HepG2 (cell line): ENCODE measurements around the gene ADRM1. TPM values are rescaled to one million over a fixed set of nuclear protein-coding genes. Genes with fewer than 3 reads are reported as not detected.

Experiments
- ATAC-seq: fragments of 200-7000 bp; cut with Tn5 transposase; 3 replicates; pipeline ENCODE4 v1.9.1; 2020; ENCODE audit warnings: mild to moderate bottlenecking, moderate library complexity
- BruUV-seq: library from RNA; stranded (reverse); fragments of 400-500 nt; replicated peaks from 2 replicates; lab custom pipeline; 2021; lab: Mats Ljungman, UMichigan
- CTCF ChIA-PET: fragments of 300-600 bp; formaldehyde crosslinking; extraction: SDS; loops from one replicate; lab custom pipeline; 2021; ENCODE audit warnings: low total read pairs, inconsistent platforms, low intra/inter-chr PET ratio; lab: Yijun Ruan, JAX
- POLR2A ChIA-PET: fragments of 350-600 bp; sonication (Branson Sonifier 250); formaldehyde crosslinking; loops from one replicate; lab custom pipeline; 2020; ENCODE audit warnings: antibody characterized with exemption, inconsistent platforms; lab: Yijun Ruan, JAX
- DNase-seq: peaks from one replicate; pipeline ENCODE4 v3.0.0-alpha.2; 2015; ENCODE audit warnings: low spot score
- FAIRE-seq: peaks from 3 replicates; lab custom pipeline; 2011; peaks lifted over from hg19 to GRCh38; lab: Jason Lieb, UNC
- H2AFZ ChIP-seq: one replicate; pipeline ENCODE4 v1.6.1; 2011; ENCODE audit warnings: low read length, inconsistent platforms
- H3K27ac ChIP-seq: fragments of 300-600 bp; 3 replicates; pipeline ENCODE4 v1.8.0; 2011; ENCODE audit warnings: mixed run types, mild to moderate bottlenecking, mixed read lengths, low read length, inconsistent platforms; ENCODE audit not compliant: insufficient read depth; ENCODE audit errors: extremely low read length
- H3K27me3 ChIP-seq, 2 experiments: fragments of 200-600 bp in 1 of 2; 2 replicates in 1 of 2; 3 replicates in 1 of 2; pipeline versions ENCODE4 v1.6.0 to v1.8.0; 2011; ENCODE audit warnings: low read length in 2 of 2, mild to moderate bottlenecking in 2 of 2, moderate library complexity in 2 of 2, inconsistent platforms in 1 of 2; ENCODE audit not compliant: insufficient read depth in 2 of 2, control insufficient read depth in 1 of 2
- H3K36me3 ChIP-seq, 2 experiments: fragments of 200-600 bp in 1 of 2; replicated peaks in 1 of 2; 2 replicates in 1 of 2; 3 replicates in 1 of 2; pipeline versions ENCODE4 v1.5.1 to v1.8.0; 2011; ENCODE audit warnings: low read length in 2 of 2, inconsistent platforms in 1 of 2; ENCODE audit not compliant: insufficient read depth in 2 of 2, control insufficient read depth in 1 of 2
- H3K4me1 ChIP-seq: 2 replicates; pipeline ENCODE4 v1.5.1; 2012; ENCODE audit warnings: low read length, inconsistent platforms; ENCODE audit not compliant: insufficient read depth
- H3K4me2 ChIP-seq: 2 replicates; pipeline ENCODE4 v1.6.0; 2011; ENCODE audit warnings: low read depth, low read length, inconsistent platforms
- H3K4me3 ChIP-seq, 3 experiments: fragments of 200-600 bp in 1 of 3; sonication (generic), shearing (Covaris generic) in 1 of 3; replicated peaks in 1 of 3; 2 replicates each; pipeline ENCODE4 v1.5.1; 2011 to 2016; ENCODE audit warnings: low read length in 3 of 3, inconsistent platforms in 2 of 3, low read depth in 2 of 3, mild to moderate bottlenecking in 2 of 3, control low read depth in 1 of 3, mixed read lengths in 1 of 3; ENCODE audit not compliant: insufficient read depth in 1 of 3
- H3K79me2 ChIP-seq: one replicate; pipeline ENCODE4 v1.6.1; 2011; ENCODE audit warnings: low read length, inconsistent platforms; ENCODE audit not compliant: insufficient read depth
- H3K9ac ChIP-seq: 2 replicates; pipeline ENCODE4 v1.6.0; 2011; ENCODE audit warnings: mild to moderate bottlenecking, low read depth, low read length, inconsistent platforms; ENCODE audit not compliant: insufficient read depth
- H3K9me3 ChIP-seq: 2 replicates; pipeline ENCODE4 v1.5.1; 2012; ENCODE audit warnings: mild to moderate bottlenecking, low read length
- H4K20me1 ChIP-seq: 2 replicates; pipeline ENCODE4 v1.6.0; 2011; ENCODE audit warnings: inconsistent platforms, mild to moderate bottlenecking, low read length, moderate library complexity; ENCODE audit not compliant: insufficient read depth
- GABPB1 ChIP-seq: IDR thresholded peaks from 2 replicates; pipeline ENCODE4 v1.6.1; 2016; ENCODE audit warnings: mild to moderate bottlenecking, missing genetic modification reagents, moderate library complexity, missing compliant biosample characterization
- MTA1 ChIP-seq: sonication (generic); formaldehyde crosslinking; IDR thresholded peaks from 2 replicates; pipeline ENCODE4 v1.4.0; 2020; ENCODE audit warnings: missing genetic modification reagents, mild to moderate bottlenecking, borderline replicate concordance
- MXI1 ChIP-seq: IDR thresholded peaks from 3 replicates; pipeline ENCODE4 v1.6.1; 2012; ENCODE audit warnings: low read depth, low read length, inconsistent platforms, borderline replicate concordance
- ONECUT2 ChIP-seq: sonication (generic); formaldehyde crosslinking; IDR thresholded peaks from 2 replicates; pipeline ENCODE4 v1.4.0; 2020; ENCODE audit warnings: missing genetic modification reagents
- PLSCR1 ChIP-seq: sonication (generic); formaldehyde crosslinking; IDR thresholded peaks from 2 replicates; pipeline ENCODE4 v1.5.0; 2020; ENCODE audit warnings: missing genetic modification reagents, mild to moderate bottlenecking, borderline replicate concordance
- RFX1 ChIP-seq: fragments of 450-650 bp; IDR thresholded peaks from 2 replicates; pipeline ENCODE4 v1.6.1; 2017
- TGIF2 ChIP-seq: IDR thresholded peaks from 2 replicates; pipeline ENCODE4 v1.6.1; 2016; ENCODE audit warnings: control low read depth, missing compliant biosample characterization
- TP53 ChIP-seq: sonication (generic); formaldehyde crosslinking; conservative IDR thresholded peaks from 2 replicates; pipeline ENCODE4 v1.4.0; 2020; ENCODE audit warnings: missing genetic modification reagents
- ZMAT3 ChIP-seq: sonication (generic); formaldehyde crosslinking; conservative IDR thresholded peaks from 2 replicates; pipeline ENCODE4 v1.7.0; 2021; ENCODE audit warnings: missing genetic modification reagents
- ZNF235 ChIP-seq: sonication (generic); formaldehyde crosslinking; IDR thresholded peaks from 2 replicates; pipeline ENCODE4 v1.8.1; 2023; ENCODE audit warnings: mild to moderate bottlenecking, missing genetic modification reagents, borderline replicate concordance
- ZNF747 ChIP-seq: sonication (generic); formaldehyde crosslinking; IDR thresholded peaks from 2 replicates; pipeline ENCODE4 v1.8.1; 2023; ENCODE audit warnings: missing genetic modification reagents, mild to moderate bottlenecking, borderline replicate concordance
- ZZZ3 ChIP-seq: sonication (generic); formaldehyde crosslinking; IDR thresholded peaks from 2 replicates; pipeline ENCODE4 v1.4.0; 2020; ENCODE audit warnings: missing genetic modification reagents, mild to moderate bottlenecking, borderline replicate concordance
- WGBS: methylation state at CpG from one replicate; pipeline ENCODE4 v1.1.6; 2017; ENCODE audit warnings: low lambda C conversion rate; 5-methylcytosine and 5-hydroxymethylcytosine counted together
- in situ Hi-C: cut with HindIII; loops from 2 replicates; pipeline ENCODE4 v1.10.0; 2017; ENCODE audit warnings: low pct_unique_long_range_greater_than_20kb; ENCODE audit not compliant: extremely low pct_ligation_motif_present
- intact Hi-C: fragments of 100-400 bp; cut with micrococcal nuclease; formaldehyde crosslinking; loops from one replicate; pipeline ENCODE4 v1.10.0; 2022; ENCODE audit not compliant: unreplicated experiment
- polyA plus RNA-seq, 8 experiments: library from polyadenylated mRNA; depleted of rRNA in 3 of 8; stranded (reverse) in 7 of 8; unstranded in 1 of 8; fragments of >200 nt; fragmentation: Illumina TruSeq in 4 of 8; extraction: Trizol in 4 of 8; gene quantifications; 2 replicates each; pipeline versions ENCODE4 v1.2.1 to v1.2.3, GENCODE V29; 2011 to 2016; ENCODE audit warnings: low read depth in 4 of 8, missing spikeins in 1 of 8, mixed read lengths in 1 of 8; ENCODE audit not compliant: insufficient read depth in 1 of 8
- total RNA-seq, 5 experiments: library from RNA; depleted of rRNA; stranded (reverse); fragments of >200 nt; fragmentation: Illumina TruSeq; extraction: Trizol; gene quantifications; 2 replicates each; pipeline ENCODE4 v1.2.3, GENCODE V29; 2016; ENCODE audit warnings: low read depth in 1 of 5
- TF ChIP-seq, protein P1 (sequence below): IDR thresholded peaks from 2 replicates; pipeline ENCODE4 v1.4.0; 2020; ENCODE audit warnings: mild to moderate bottlenecking, missing genetic modification reagents
- TF ChIP-seq, protein P2 (sequence below): sonication (generic); formaldehyde crosslinking; IDR thresholded peaks from 2 replicates; pipeline ENCODE4 v1.4.0; 2020; ENCODE audit warnings: missing genetic modification reagents
- TF ChIP-seq, protein P3 (sequence below): sonication (generic); formaldehyde crosslinking; IDR thresholded peaks from 2 replicates; pipeline ENCODE4 v1.5.0; 2020; ENCODE audit warnings: mild to moderate bottlenecking, low read depth, missing genetic modification reagents, borderline replicate concordance

ADRM1 gene
- total and polyA plus RNA-seq, 2 of the 13 experiments (the other 11 are each of a cell fraction or from before 2014, with no cell fraction given) = 92.9 to 154 TPM

- TF ChIP-seq, protein P1, sequence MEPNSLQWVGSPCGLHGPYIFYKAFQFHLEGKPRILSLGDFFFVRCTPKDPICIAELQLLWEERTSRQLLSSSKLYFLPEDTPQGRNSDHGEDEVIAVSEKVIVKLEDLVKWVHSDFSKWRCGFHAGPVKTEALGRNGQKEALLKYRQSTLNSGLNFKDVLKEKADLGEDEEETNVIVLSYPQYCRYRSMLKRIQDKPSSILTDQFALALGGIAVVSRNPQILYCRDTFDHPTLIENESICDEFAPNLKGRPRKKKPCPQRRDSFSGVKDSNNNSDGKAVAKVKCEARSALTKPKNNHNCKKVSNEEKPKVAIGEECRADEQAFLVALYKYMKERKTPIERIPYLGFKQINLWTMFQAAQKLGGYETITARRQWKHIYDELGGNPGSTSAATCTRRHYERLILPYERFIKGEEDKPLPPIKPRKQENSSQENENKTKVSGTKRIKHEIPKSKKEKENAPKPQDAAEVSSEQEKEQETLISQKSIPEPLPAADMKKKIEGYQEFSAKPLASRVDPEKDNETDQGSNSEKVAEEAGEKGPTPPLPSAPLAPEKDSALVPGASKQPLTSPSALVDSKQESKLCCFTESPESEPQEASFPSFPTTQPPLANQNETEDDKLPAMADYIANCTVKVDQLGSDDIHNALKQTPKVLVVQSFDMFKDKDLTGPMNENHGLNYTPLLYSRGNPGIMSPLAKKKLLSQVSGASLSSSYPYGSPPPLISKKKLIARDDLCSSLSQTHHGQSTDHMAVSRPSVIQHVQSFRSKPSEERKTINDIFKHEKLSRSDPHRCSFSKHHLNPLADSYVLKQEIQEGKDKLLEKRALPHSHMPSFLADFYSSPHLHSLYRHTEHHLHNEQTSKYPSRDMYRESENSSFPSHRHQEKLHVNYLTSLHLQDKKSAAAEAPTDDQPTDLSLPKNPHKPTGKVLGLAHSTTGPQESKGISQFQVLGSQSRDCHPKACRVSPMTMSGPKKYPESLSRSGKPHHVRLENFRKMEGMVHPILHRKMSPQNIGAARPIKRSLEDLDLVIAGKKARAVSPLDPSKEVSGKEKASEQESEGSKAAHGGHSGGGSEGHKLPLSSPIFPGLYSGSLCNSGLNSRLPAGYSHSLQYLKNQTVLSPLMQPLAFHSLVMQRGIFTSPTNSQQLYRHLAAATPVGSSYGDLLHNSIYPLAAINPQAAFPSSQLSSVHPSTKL (CRISPR knock-in tag) = no peak
Measured at GRCh38 chr20:62335532-62335931, 32.7 kb downstream of the ADRM1 start (continued).

- no peak overlapping the region for H3K4me2 ChIP-seq
- peaks cover 9% of the 10 kb centered on the region; the same call in 1 of the 2 replicates for H3K4me1 ChIP-seq
- H4K20me1 ChIP-seq = no peaks in the 10 kb centered on the region; the same call in 1 of the 2 replicates
- no peak for FAIRE-seq
- no TSS peak for BruUV-seq
- no peak for DNase-seq
- intact Hi-C loops (no loop called here), in situ Hi-C loops (no loop called here)
- H3K79me2 ChIP-seq = no peaks in the 10 kb centered on the region
- ChIA-PET CTCF (no interaction called here), POLR2A (no interaction called here)
- no peak overlapping the region for H2AFZ ChIP-seq
- TF ChIP-seq ZNF235 (no peak), ZMAT3 (CRISPR knock-in tag) (no peak), ONECUT2 (no peak), RFX1 (peak; percentile 70), GABPB1 (CRISPR knock-in tag) (no peak), TP53 (CRISPR knock-in tag) (no peak), ZZZ3 (CRISPR knock-in tag) (no peak), PLSCR1 (CRISPR knock-in tag) (no peak), MTA1 (CRISPR knock-in tag) (0 out of 2 replicates have a peak, but pooled peaks have one; percentile 9), ZNF747 (CRISPR knock-in tag) (no peak), TGIF2 (no peak), MXI1 (0 out of 3 replicates have a peak, but pooled peaks have one; percentile 17)
- TF ChIP-seq, protein P2, sequence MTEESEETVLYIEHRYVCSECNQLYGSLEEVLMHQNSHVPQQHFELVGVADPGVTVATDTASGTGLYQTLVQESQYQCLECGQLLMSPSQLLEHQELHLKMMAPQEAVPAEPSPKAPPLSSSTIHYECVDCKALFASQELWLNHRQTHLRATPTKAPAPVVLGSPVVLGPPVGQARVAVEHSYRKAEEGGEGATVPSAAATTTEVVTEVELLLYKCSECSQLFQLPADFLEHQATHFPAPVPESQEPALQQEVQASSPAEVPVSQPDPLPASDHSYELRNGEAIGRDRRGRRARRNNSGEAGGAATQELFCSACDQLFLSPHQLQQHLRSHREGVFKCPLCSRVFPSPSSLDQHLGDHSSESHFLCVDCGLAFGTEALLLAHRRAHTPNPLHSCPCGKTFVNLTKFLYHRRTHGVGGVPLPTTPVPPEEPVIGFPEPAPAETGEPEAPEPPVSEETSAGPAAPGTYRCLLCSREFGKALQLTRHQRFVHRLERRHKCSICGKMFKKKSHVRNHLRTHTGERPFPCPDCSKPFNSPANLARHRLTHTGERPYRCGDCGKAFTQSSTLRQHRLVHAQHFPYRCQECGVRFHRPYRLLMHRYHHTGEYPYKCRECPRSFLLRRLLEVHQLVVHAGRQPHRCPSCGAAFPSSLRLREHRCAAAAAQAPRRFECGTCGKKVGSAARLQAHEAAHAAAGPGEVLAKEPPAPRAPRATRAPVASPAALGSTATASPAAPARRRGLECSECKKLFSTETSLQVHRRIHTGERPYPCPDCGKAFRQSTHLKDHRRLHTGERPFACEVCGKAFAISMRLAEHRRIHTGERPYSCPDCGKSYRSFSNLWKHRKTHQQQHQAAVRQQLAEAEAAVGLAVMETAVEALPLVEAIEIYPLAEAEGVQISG (CRISPR knock-in tag) = no peak
- TF ChIP-seq, protein P3, sequence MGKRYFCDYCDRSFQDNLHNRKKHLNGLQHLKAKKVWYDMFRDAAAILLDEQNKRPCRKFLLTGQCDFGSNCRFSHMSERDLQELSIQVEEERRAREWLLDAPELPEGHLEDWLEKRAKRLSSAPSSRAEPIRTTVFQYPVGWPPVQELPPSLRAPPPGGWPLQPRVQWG (CRISPR knock-in tag) = no peak
- no peaks in the 10 kb centered on the region for H3K9me3 ChIP-seq
- peaks cover 60 to 83% of the 10 kb centered on the region in 2 experiments for H3K36me3 ChIP-seq
- 98% methylated on average over 9 of the region's 11 CpGs for WGBS
- H3K27ac ChIP-seq = no peak overlapping the region
- no peaks in the 10 kb centered on the region for H3K27me3 ChIP-seq
- H3K9ac ChIP-seq = no peak overlapping the region
- ATAC-seq = no peak
- no peak overlapping the region for H3K4me3 ChIP-seq
Measured at GRCh38 chr20:62336329-62336728, 33.5 kb downstream of the ADRM1 start.
